ENCODE data around the gene ROBO4. TPM values are rescaled to one million over a fixed set of nuclear protein-coding genes. Genes with fewer than 3 reads are reported as not detected.

ROBO4 gene
- total RNA-seq, 1 donor from 2014 or later: not detected

- Mint-ChIP-seq H3K9me3 (peaks cover 5% of the 10 kb centered on the region), H3K27me3 (ENCODE audit: low read depth) (peaks cover 21% of the 10 kb centered on the region), H3K27ac (no peak overlapping the region), H3K4me1 (peaks cover 8% of the 10 kb centered on the region), H3K36me3 (no peaks in the 10 kb centered on the region), H3K4me3 (no peak overlapping the region)
- TF ChIP-seq CTCF (IDR thresholded peaks at IDR 0.05; ENCODE audit: unreplicated experiment): no peak
- no peak for DNase-seq (ENCODE audit: low spot score in 2 of 2, unreplicated experiment in 2 of 2)
These were observed 45.6 kb upstream of the ROBO4 start for GRCh38 chr11:124943254-124943616.

- DNase-seq (ENCODE audit: low spot score in 2 of 2, unreplicated experiment in 2 of 2): no peak
- Mint-ChIP-seq H3K27ac (no peak overlapping the region), H3K27me3 (ENCODE audit: low read depth) (peaks cover 16% of the 10 kb centered on the region), H3K4me3 (no peak overlapping the region), H3K9me3 (no peaks in the 10 kb centered on the region), H3K36me3 (no peaks in the 10 kb centered on the region), H3K4me1 (peaks cover 8% of the 10 kb centered on the region)
- no peak for TF ChIP-seq CTCF (IDR thresholded peaks at IDR 0.05; ENCODE audit: unreplicated experiment)
These were observed 45.0 kb upstream of the ROBO4 start for GRCh38 chr11:124942466-124943253.

GRCh38 chr11:124941703-124942102, 44.0 kb upstream of the ROBO4 start:
- peaks cover 24% of the 10 kb centered on the region for H3K27me3 Mint-ChIP-seq (ENCODE audit: low read depth)
- TF ChIP-seq CTCF (IDR thresholded peaks at IDR 0.05; ENCODE audit: unreplicated experiment): no peak
- no peaks in the 10 kb centered on the region for H3K36me3 Mint-ChIP-seq
- DNase-seq (ENCODE audit: low spot score in 2 of 2, unreplicated experiment in 2 of 2): no peak
- H3K4me3 Mint-ChIP-seq: no peak overlapping the region
- no peak overlapping the region for H3K27ac Mint-ChIP-seq
- peaks cover 8% of the 10 kb centered on the region for H3K4me1 Mint-ChIP-seq
- H3K9me3 Mint-ChIP-seq: no peaks in the 10 kb centered on the region

- Mint-ChIP-seq H3K9me3 (no peaks in the 10 kb centered on the region), H3K4me1 (peaks cover 3% of the 10 kb centered on the region)
These were observed 41.3 kb upstream of the ROBO4 start for GRCh38 chr11:124938970-124939369.

GRCh38 chr11:124938206-124938765, 40.6 kb upstream of the ROBO4 start:
- peaks cover 32% of the 10 kb centered on the region for H3K27me3 Mint-ChIP-seq (ENCODE audit: low read depth)
- H3K36me3 Mint-ChIP-seq: no peaks in the 10 kb centered on the region
- DNase-seq (ENCODE audit: low spot score in 2 of 2, unreplicated experiment in 2 of 2): no peak
- no peaks in the 10 kb centered on the region for H3K9me3 Mint-ChIP-seq
- no peak for TF ChIP-seq CTCF (IDR thresholded peaks at IDR 0.05; ENCODE audit: unreplicated experiment)
- H3K4me1 Mint-ChIP-seq: no peaks in the 10 kb centered on the region
- H3K27ac Mint-ChIP-seq: no peak overlapping the region
- no peak overlapping the region for H3K4me3 Mint-ChIP-seq

More at GRCh38 chr11:124938970-124939369, 41.3 kb upstream of the ROBO4 start:
- Mint-ChIP-seq H3K36me3 (no peaks in the 10 kb centered on the region), H3K27me3 (ENCODE audit: low read depth) (peaks cover 32% of the 10 kb centered on the region), H3K4me3 (no peak overlapping the region), H3K27ac (no peak overlapping the region)
- TF ChIP-seq CTCF (IDR thresholded peaks at IDR 0.05; ENCODE audit: unreplicated experiment): no peak
- DNase-seq (ENCODE audit: low spot score in 2 of 2, unreplicated experiment in 2 of 2): no peak
